Activated T-cell treated with anti-CD3 and anti-CD28 coated beads, Interleukin-2, amount 50 U/mL, for 24 hours (primary cell): Measurements from ENCODE around the gene ADAMTS9.

ENCODE experiments used
- DNase-seq: peaks from one replicate; pipeline ENCODE4 v3.0.0-alpha.2; 2020
- H3K27ac Mint-ChIP-seq: 2 replicates; pipeline ENCODE4 v1.8.0; 2020; ENCODE audit warnings: mild to moderate bottlenecking, mixed read lengths
- H3K27me3 Mint-ChIP-seq: 2 replicates; pipeline ENCODE4 v1.8.0; 2020; ENCODE audit warnings: mixed read lengths
- H3K36me3 Mint-ChIP-seq: 2 replicates; pipeline ENCODE4 v1.8.0; 2020; ENCODE audit warnings: low read depth, mixed read lengths
- H3K4me1 Mint-ChIP-seq: 2 replicates; pipeline ENCODE4 v1.8.0; 2020; ENCODE audit warnings: low read depth, mixed read lengths
- H3K4me3 Mint-ChIP-seq: 2 replicates; pipeline ENCODE4 v1.8.0; 2020; ENCODE audit warnings: mild to moderate bottlenecking, moderate library complexity, mixed read lengths
- H3K9me3 Mint-ChIP-seq: 2 replicates; pipeline ENCODE4 v1.8.0; 2020; ENCODE audit warnings: mixed read lengths

ADAMTS9 gene

DNA sequence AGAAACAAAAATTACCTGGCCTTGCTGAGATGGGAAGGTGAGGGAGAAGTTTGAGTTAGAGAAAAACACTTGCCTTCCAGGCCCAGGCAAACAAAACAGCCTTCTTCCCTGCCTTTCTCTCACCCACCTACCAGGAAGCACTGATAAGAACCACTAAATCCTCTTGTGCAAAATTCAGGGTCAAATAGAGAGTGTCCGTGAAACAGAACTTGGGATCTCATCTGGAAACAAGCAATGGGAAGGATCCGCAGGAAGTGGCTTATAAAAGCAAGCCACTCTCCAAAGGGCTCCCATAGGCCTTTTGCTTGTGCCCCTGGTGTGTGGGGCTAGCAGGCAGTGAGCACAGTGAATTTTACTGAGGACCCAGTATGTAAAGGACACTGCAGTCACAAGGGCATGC, 11.0 kb downstream of the ADAMTS9 start:
- Mint-ChIP-seq H3K27me3 (no peaks in the 10 kb centered on the region), H3K4me3 (no peak overlapping the region), H3K27ac (no peak overlapping the region), H3K4me1 (no peaks in the 10 kb centered on the region), H3K9me3 (no peaks in the 10 kb centered on the region), H3K36me3 (no peaks in the 10 kb centered on the region)
- no peak for DNase-seq

- no peaks in the 10 kb centered on the region for H3K36me3 Mint-ChIP-seq
- no peaks in the 10 kb centered on the region for H3K27me3 Mint-ChIP-seq
- H3K27ac Mint-ChIP-seq: no peak overlapping the region
- no peaks in the 10 kb centered on the region for H3K9me3 Mint-ChIP-seq
- H3K4me3 Mint-ChIP-seq: no peak overlapping the region
- no peaks in the 10 kb centered on the region for H3K4me1 Mint-ChIP-seq
- DNase-seq: no peak
Measured at GRCh38 chr3:64675687-64676247, 12.0 kb downstream of the ADAMTS9 start.

GRCh38 chr3:64674591-64675076, 13.2 kb downstream of the ADAMTS9 start:
- Mint-ChIP-seq H3K27me3 (no peaks in the 10 kb centered on the region), H3K27ac (no peak overlapping the region), H3K9me3 (no peaks in the 10 kb centered on the region), H3K4me3 (no peak overlapping the region), H3K4me1 (no peaks in the 10 kb centered on the region), H3K36me3 (no peaks in the 10 kb centered on the region)
- no peak for DNase-seq

- H3K27me3 Mint-ChIP-seq: no peaks in the 10 kb centered on the region
- no peaks in the 10 kb centered on the region for H3K9me3 Mint-ChIP-seq
- H3K4me1 Mint-ChIP-seq: no peaks in the 10 kb centered on the region
- DNase-seq: no peak
- no peak overlapping the region for H3K4me3 Mint-ChIP-seq
- no peaks in the 10 kb centered on the region for H3K36me3 Mint-ChIP-seq
- no peak overlapping the region for H3K27ac Mint-ChIP-seq
Measured at GRCh38 chr3:64673159-64673715, 14.6 kb downstream of the ADAMTS9 start.

GRCh38 chr3:64668582-64669510, 19.0 kb downstream of the ADAMTS9 start:
- Mint-ChIP-seq H3K4me1 (no peaks in the 10 kb centered on the region), H3K9me3 (peaks cover 1% of the 10 kb centered on the region), H3K27me3 (no peaks in the 10 kb centered on the region), H3K27ac (no peak overlapping the region), H3K36me3 (no peaks in the 10 kb centered on the region), H3K4me3 (no peak overlapping the region)
- no peak for DNase-seq

GRCh38 chr3:64667887-64668581, 19.8 kb downstream of the ADAMTS9 start:
- Mint-ChIP-seq H3K27ac (no peak overlapping the region), H3K4me3 (no peak overlapping the region), H3K27me3 (no peaks in the 10 kb centered on the region), H3K9me3 (peaks cover 1% of the 10 kb centered on the region), H3K4me1 (no peaks in the 10 kb centered on the region), H3K36me3 (no peaks in the 10 kb centered on the region)
- DNase-seq: no peak

DNA sequence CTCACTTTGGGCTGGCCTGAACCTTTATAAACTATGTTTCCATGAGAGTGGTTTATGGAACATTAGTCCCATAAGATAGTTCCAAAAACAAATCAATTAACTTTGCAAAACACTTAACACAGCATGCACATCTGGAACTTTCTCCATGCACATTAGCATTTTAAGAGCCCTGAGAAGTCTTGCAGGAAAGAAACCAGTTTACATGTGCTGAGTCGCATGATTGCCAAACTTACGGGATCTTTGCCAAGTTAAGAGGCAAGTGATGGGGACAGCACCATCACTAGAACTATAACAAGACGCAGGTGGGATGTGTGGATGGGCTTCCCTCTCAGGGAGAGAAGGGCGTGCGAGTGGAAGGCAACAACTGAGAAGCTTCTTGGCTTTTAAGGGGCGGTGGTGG, 20.7 kb downstream of the ADAMTS9 start:
- peaks cover 6% of the 10 kb centered on the region for H3K9me3 Mint-ChIP-seq
- no peak overlapping the region for H3K27ac Mint-ChIP-seq
- no peaks in the 10 kb centered on the region for H3K4me1 Mint-ChIP-seq
- H3K27me3 Mint-ChIP-seq: no peaks in the 10 kb centered on the region
- DNase-seq: no peak
- no peak overlapping the region for H3K4me3 Mint-ChIP-seq
- no peaks in the 10 kb centered on the region for H3K36me3 Mint-ChIP-seq

DNA sequence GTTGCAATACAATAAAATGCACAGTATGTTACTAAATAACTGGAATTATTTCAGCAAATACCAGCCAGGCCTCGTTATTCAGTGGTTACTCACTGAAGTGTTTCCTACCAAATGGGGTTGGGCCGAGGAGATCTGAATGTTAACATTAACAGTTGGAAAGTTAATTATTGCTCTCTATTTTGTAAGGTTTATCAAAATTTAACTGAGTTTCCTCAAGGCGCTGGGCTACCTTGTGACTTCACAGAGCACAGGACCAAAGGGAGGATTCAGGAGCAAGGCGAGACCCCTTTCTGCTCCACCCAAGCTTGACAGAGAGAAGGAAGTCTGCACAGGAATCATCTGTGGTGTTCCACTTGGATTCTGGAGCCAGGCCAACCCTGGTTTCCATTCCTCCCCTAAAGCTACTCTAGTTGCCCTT, 21.6 kb downstream of the ADAMTS9 start:
- no peak overlapping the region for H3K27ac Mint-ChIP-seq
- DNase-seq: no peak
- H3K9me3 Mint-ChIP-seq: peaks cover 10% of the 10 kb centered on the region
- no peaks in the 10 kb centered on the region for H3K4me1 Mint-ChIP-seq
- H3K36me3 Mint-ChIP-seq: no peaks in the 10 kb centered on the region
- H3K27me3 Mint-ChIP-seq: no peaks in the 10 kb centered on the region
- no peak overlapping the region for H3K4me3 Mint-ChIP-seq

GRCh38 chr3:64664397-64664796, 23.4 kb downstream of the ADAMTS9 start:
- Mint-ChIP-seq H3K4me3 (no peak overlapping the region), H3K9me3 (peaks cover 10% of the 10 kb centered on the region), H3K27ac (no peak overlapping the region), H3K4me1 (no peaks in the 10 kb centered on the region), H3K27me3 (no peaks in the 10 kb centered on the region), H3K36me3 (no peaks in the 10 kb centered on the region)
- no peak for DNase-seq

DNA sequence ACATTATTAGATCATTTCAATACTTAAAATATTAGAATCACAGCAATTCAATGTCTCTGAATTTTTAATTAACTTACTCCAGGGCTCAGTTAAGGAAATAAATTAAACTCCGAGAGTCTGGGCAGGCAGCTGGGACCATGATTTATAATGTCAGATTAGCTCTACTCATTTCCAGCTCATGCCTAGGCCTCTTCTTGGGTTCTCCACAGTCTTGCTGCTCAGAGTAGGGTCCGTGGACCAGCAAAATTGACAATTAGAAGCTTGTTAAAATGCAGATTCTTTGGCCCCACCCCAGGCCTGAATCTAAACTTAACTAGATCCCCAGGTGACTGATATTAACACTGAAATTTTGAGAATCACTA, 28.2 kb downstream of the ADAMTS9 start:
- no peaks in the 10 kb centered on the region for H3K36me3 Mint-ChIP-seq
- H3K4me1 Mint-ChIP-seq: no peaks in the 10 kb centered on the region
- peaks cover 8% of the 10 kb centered on the region for H3K9me3 Mint-ChIP-seq
- no peak overlapping the region for H3K4me3 Mint-ChIP-seq
- H3K27ac Mint-ChIP-seq: no peak overlapping the region
- DNase-seq: no peak
- no peaks in the 10 kb centered on the region for H3K27me3 Mint-ChIP-seq

DNA sequence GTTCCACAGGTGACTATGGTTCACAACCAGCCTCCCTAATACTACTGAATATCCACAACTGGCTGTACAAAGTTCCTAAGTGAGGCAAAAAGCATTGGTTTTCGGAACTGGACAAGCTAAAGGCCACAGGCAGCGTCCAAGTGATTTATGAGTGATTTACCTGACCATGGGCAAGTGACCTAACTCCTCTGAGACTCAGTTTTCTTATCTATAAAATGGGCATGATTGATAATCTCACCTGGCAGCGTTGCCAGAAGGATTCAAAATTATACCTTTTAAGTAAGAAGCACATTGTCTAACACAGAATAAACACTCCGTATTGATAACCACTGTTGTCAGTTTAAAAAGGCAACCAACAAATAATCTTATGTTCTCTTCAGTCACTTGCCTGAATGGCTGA, 29.8 kb downstream of the ADAMTS9 start:
- Mint-ChIP-seq H3K9me3 (peaks cover 8% of the 10 kb centered on the region), H3K4me3 (no peak overlapping the region), H3K4me1 (no peaks in the 10 kb centered on the region), H3K27ac (no peak overlapping the region), H3K36me3 (no peaks in the 10 kb centered on the region), H3K27me3 (no peaks in the 10 kb centered on the region)
- DNase-seq: no peak

- H3K4me3 Mint-ChIP-seq: no peak overlapping the region
- H3K27me3 Mint-ChIP-seq: no peaks in the 10 kb centered on the region
- no peak overlapping the region for H3K27ac Mint-ChIP-seq
- H3K9me3 Mint-ChIP-seq: no peaks in the 10 kb centered on the region
- H3K4me1 Mint-ChIP-seq: no peaks in the 10 kb centered on the region
- no peak for DNase-seq
- no peaks in the 10 kb centered on the region for H3K36me3 Mint-ChIP-seq
Measured at GRCh38 chr3:64656544-64656943, 31.3 kb downstream of the ADAMTS9 start.

DNA sequence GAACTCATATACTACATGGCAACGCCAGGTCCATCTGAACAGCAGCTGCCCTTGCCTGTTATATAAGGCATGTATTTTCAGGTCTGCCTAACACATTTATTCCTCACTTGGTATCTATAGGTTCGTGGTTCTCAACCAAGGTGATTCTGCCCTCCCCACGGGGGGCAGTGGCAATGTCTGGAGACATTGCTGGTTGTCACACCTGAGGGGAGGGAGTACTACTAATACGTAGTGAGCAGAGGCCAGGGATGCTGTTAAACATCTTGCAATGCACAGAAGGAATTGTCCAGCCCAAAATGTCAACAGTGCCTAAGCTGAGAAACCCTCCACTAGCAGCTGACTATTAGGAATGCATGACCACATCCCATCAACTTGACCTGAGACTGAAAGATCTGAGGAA, 32.6 kb downstream of the ADAMTS9 start:
- DNase-seq: no peak
- Mint-ChIP-seq H3K9me3 (no peaks in the 10 kb centered on the region), H3K27me3 (no peaks in the 10 kb centered on the region), H3K27ac (no peak overlapping the region), H3K4me3 (no peak overlapping the region), H3K36me3 (no peaks in the 10 kb centered on the region), H3K4me1 (no peaks in the 10 kb centered on the region)

GRCh38 chr3:64654013-64654412, 33.8 kb downstream of the ADAMTS9 start:
- no peaks in the 10 kb centered on the region for H3K36me3 Mint-ChIP-seq
- H3K4me1 Mint-ChIP-seq: no peaks in the 10 kb centered on the region
- H3K27ac Mint-ChIP-seq: no peak overlapping the region
- H3K4me3 Mint-ChIP-seq: no peak overlapping the region
- H3K27me3 Mint-ChIP-seq: no peaks in the 10 kb centered on the region
- H3K9me3 Mint-ChIP-seq: no peaks in the 10 kb centered on the region
- no peak for DNase-seq

GRCh38 chr3:64653101-64653500, 34.7 kb downstream of the ADAMTS9 start:
- Mint-ChIP-seq H3K27me3 (no peaks in the 10 kb centered on the region), H3K4me3 (no peak overlapping the region), H3K4me1 (no peaks in the 10 kb centered on the region), H3K9me3 (no peaks in the 10 kb centered on the region), H3K36me3 (no peaks in the 10 kb centered on the region), H3K27ac (no peak overlapping the region)
- DNase-seq: no peak
